Measurements from ENCODE around the gene TMEM150B. TPM values are rescaled to one million over a fixed set of nuclear protein-coding genes. Genes with fewer than 3 reads are reported as not detected.

The TMEM150B gene
- total RNA-seq, 1 experiment from 2014 or later: not detected

DNA sequence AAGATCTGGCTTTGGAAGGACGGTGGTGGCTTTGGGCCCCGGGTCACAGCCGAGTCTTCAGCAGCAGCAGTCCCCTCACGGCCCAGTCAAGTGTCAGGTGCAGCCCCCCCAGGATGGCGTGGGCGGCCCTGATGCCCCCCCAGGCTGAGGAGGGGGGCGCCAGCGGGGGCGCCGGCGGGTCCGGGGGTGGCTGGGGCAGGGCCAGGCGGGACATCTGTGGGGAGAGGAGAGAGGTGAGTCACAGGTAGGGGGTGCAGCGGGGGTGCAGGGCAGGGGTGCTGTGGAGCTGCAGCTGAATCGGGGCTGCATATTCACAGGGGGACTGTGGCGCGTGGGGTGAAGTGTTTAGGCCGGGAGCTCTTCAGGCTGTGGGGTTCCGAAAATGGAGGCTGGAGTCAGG is 40.8 kb upstream of the TMEM150B start:
- Histone ChIP-seq H3K27ac (ENCODE audit: low read depth, low read length, poor library complexity, severe bottlenecking) (no peak overlapping the region), H3K9me3 (ENCODE audit: low read depth, low read length, poor library complexity, severe bottlenecking) (no peaks in the 10 kb centered on the region), H3K4me3 (ENCODE audit: low read depth, low read length, poor library complexity, severe bottlenecking) (no peak overlapping the region), H3K27me3 (replicated peaks; ENCODE audit: insufficient read depth, low read depth, low read length, poor library complexity) (peaks cover 12% of the 10 kb centered on the region), H3K36me3 (ENCODE audit: insufficient read depth, low read length, poor library complexity, severe bottlenecking) (no peaks in the 10 kb centered on the region), H3K4me1 (ENCODE audit: insufficient read depth, low read length, poor library complexity, severe bottlenecking) (no peaks in the 10 kb centered on the region)
- intact Hi-C loops (cut with micrococcal nuclease; ENCODE audit: unreplicated experiment): no loop called here
- DNase-seq (ENCODE audit: low spot score): no peak
- CTCF ChIA-PET: no interaction called here
- POLR2A ChIA-PET (ENCODE audit: low non-redundant PET): no interaction called here
- BruUV-seq (replicated peaks): no TSS peak
- no peak for TF ChIP-seq EZH2 (IDR thresholded peaks at IDR 0.05; ENCODE audit: borderline replicate concordance, low read depth, low read length, poor library complexity, severe bottlenecking)
- TF ChIP-seq, protein P1, sequence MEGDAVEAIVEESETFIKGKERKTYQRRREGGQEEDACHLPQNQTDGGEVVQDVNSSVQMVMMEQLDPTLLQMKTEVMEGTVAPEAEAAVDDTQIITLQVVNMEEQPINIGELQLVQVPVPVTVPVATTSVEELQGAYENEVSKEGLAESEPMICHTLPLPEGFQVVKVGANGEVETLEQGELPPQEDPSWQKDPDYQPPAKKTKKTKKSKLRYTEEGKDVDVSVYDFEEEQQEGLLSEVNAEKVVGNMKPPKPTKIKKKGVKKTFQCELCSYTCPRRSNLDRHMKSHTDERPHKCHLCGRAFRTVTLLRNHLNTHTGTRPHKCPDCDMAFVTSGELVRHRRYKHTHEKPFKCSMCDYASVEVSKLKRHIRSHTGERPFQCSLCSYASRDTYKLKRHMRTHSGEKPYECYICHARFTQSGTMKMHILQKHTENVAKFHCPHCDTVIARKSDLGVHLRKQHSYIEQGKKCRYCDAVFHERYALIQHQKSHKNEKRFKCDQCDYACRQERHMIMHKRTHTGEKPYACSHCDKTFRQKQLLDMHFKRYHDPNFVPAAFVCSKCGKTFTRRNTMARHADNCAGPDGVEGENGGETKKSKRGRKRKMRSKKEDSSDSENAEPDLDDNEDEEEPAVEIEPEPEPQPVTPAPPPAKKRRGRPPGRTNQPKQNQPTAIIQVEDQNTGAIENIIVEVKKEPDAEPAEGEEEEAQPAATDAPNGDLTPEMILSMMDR (conservative IDR thresholded peaks at IDR 0.05; ENCODE audit: low read depth, low read length): no peak

DNA sequence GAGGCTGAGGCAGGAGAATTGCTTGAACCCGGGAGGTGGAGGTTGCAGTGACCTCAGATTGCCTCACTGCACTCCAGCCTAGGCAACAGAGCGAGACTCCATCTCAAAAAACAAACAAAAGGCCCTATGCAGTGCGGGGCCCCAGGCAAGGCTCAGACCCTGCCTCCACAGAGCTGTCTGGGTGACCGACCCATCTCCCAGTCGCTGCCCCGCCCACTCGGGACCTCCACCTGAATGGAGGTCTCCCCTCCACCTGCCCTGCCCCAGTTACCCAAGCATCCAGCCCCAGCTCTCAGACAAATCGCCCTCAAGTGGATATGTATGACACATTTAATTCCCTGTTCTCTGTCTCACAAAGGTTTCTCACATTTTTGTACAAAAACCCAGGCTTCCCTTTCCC is 40.1 kb upstream of the TMEM150B start:
- Histone ChIP-seq H3K4me3 (ENCODE audit: low read depth, low read length, poor library complexity, severe bottlenecking) (no peak overlapping the region), H3K4me1 (ENCODE audit: insufficient read depth, low read length, poor library complexity, severe bottlenecking) (no peaks in the 10 kb centered on the region), H3K27ac (ENCODE audit: low read depth, low read length, poor library complexity, severe bottlenecking) (no peak overlapping the region), H3K9me3 (ENCODE audit: low read depth, low read length, poor library complexity, severe bottlenecking) (no peaks in the 10 kb centered on the region), H3K27me3 (replicated peaks; ENCODE audit: insufficient read depth, low read depth, low read length, poor library complexity) (peaks cover 7% of the 10 kb centered on the region), H3K36me3 (ENCODE audit: insufficient read depth, low read length, poor library complexity, severe bottlenecking) (no peaks in the 10 kb centered on the region)
- POLR2A ChIA-PET (ENCODE audit: low non-redundant PET): no interaction called here
- CTCF ChIA-PET: no interaction called here
- TF ChIP-seq, protein P1 (conservative IDR thresholded peaks at IDR 0.05; ENCODE audit: low read depth, low read length): no peak
- TF ChIP-seq EZH2 (IDR thresholded peaks at IDR 0.05; ENCODE audit: borderline replicate concordance, low read depth, low read length, poor library complexity, severe bottlenecking): no peak
- intact Hi-C loops (cut with micrococcal nuclease; ENCODE audit: unreplicated experiment): no loop called here
- DNase-seq (ENCODE audit: low spot score): no peak
- no TSS peak for BruUV-seq (replicated peaks)

DNA sequence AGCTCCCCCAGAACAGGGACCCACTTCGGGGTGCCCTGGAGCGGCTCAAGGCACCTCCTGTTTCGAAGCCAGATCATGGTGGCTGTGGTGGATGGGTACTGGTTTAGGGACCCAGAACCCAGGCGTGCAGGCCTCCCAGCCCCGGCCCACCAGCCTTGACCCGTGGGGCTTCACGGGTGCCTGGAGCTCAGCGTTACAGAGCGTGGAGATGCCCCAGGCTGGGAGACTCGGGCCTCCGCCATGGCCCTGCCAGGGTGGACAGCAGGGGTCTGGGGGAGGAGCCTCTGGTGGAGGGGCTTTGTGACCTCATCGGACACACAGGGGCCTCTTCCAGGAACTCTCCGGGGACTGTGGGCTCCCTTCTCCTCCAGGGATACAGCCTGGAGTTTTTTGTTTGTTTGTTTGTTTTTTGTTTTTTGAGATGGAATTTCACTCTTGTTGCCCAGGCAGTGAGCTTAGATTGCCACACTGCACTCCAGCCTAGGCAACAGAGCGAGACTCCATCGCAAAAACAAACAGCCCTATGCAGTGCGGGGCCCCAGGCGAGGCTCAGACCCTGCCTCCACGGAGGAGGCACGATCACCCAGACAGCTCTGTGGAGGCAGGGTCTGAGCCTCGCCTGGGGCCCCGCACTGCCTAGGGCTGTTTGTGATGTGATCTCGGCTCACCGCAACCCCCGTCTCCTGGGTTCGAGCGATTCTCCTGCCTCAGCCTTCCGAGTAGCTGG is 38.0 kb upstream of the TMEM150B start, which contains the start of gene GARIN5B:
Gene GARIN5B, minus strand, starts transcription at position 271 of the 727 bp plus-strand sequence. Its CDS starts 194 bp downstream, at position 77.
- CTCF ChIA-PET: no interaction called here
- intact Hi-C loops (cut with micrococcal nuclease; ENCODE audit: unreplicated experiment): no loop called here
- Histone ChIP-seq H3K27ac (ENCODE audit: low read depth, low read length, poor library complexity, severe bottlenecking) (no peak within 1 kb of the TSS), H3K9me3 (ENCODE audit: low read depth, low read length, poor library complexity, severe bottlenecking) (no peaks in the 10 kb centered on the region), H3K4me3 (ENCODE audit: low read depth, low read length, poor library complexity, severe bottlenecking) (no peak within 1 kb of the TSS), H3K36me3 (ENCODE audit: insufficient read depth, low read length, poor library complexity, severe bottlenecking) (no peaks in the 10 kb centered on the region), H3K27me3 (replicated peaks; ENCODE audit: insufficient read depth, low read depth, low read length, poor library complexity) (no peaks in the 10 kb centered on the region), H3K4me1 (ENCODE audit: insufficient read depth, low read length, poor library complexity, severe bottlenecking) (no peaks in the 10 kb centered on the region)
- no TSS peak for BruUV-seq (replicated peaks)
- TF ChIP-seq, protein P1 (conservative IDR thresholded peaks at IDR 0.05; ENCODE audit: low read depth, low read length): no peak
- TF ChIP-seq EZH2 (IDR thresholded peaks at IDR 0.05; ENCODE audit: borderline replicate concordance, low read depth, low read length, poor library complexity, severe bottlenecking): no peak
- DNase-seq (ENCODE audit: low spot score): no peak
- POLR2A ChIA-PET (ENCODE audit: low non-redundant PET): no interaction called here

Measured in A673 (cell line).